Thoracic aorta (tissue), 2 donors: ENCODE results near the gene ARL2. TPM values are rescaled to one million over a fixed set of nuclear protein-coding genes. Genes with fewer than 3 reads are reported as not detected.
"Not testable (repeated sequence)": the region's sequence is repeated elsewhere in the genome, so short reads cannot be mapped to it uniquely, and the experiment has no call there.

Source experiments
- ATAC-seq: fragments of 150-250 bp; one replicate; pipeline ENCODE4 v1.8.0; 2017; ENCODE audit warnings: low read depth; ENCODE audit not compliant: insufficient number of reproducible peaks, low FRiP score
- DNase-seq: peaks from one replicate; pipeline ENCODE4 v3.0.0-alpha.2; 2020; ENCODE audit warnings: low spot score
- H3K27ac ChIP-seq, 2 donors: fragments of 200-600 bp; sonication (generic); 1 replicate in 1 of 2; 2 replicates in 1 of 2; pipeline ENCODE4 v1.5.1; 2016; ENCODE audit warnings: mild to moderate bottlenecking in 2 of 2, moderate library complexity in 2 of 2
- H3K27me3 ChIP-seq: fragments of 200-600 bp; sonication (generic); replicated peaks from 2 replicates; pipeline ENCODE4 v1.6.0; 2016; ENCODE audit warnings: mild to moderate bottlenecking; ENCODE audit not compliant: insufficient read depth
- H3K36me3 ChIP-seq: fragments of 200-600 bp; sonication (generic); one replicate; pipeline ENCODE4 v1.5.1; 2016
- H3K4me1 ChIP-seq, 2 donors: fragments of 200-600 bp; sonication (generic); 1 replicate in 1 of 2; 2 replicates in 1 of 2; pipeline versions ENCODE4 v1.5.1 to v1.6.0; 2016; ENCODE audit warnings: low read depth in 2 of 2, mild to moderate bottlenecking in 1 of 2; ENCODE audit not compliant: control insufficient read depth in 1 of 2
- H3K4me3 ChIP-seq: fragments of 200-600 bp; sonication (generic); 2 replicates; pipeline ENCODE4 v1.5.1; 2016; ENCODE audit warnings: mild to moderate bottlenecking
- H3K9me3 ChIP-seq: fragments of 200-600 bp; sonication (generic); 2 replicates; pipeline ENCODE4 v1.5.1; 2016
- total RNA-seq, 2 donors: library from RNA; depleted of rRNA; stranded (reverse); fragments of >200 nt; gene quantifications; one replicate each; pipeline versions ENCODE4 v1.1.0 to v1.2.3, GENCODE V29; 2016
- TF ChIP-seq, protein P1 (sequence below): fragments of 200-600 bp; sonication (generic); IDR thresholded peaks from one replicate; pipeline ENCODE4 v1.5.1; 2019; ENCODE audit warnings: antibody characterized with exemption

Gene ARL2
- total RNA-seq, 2 donors from 2014 or later = 85.5 to 197 TPM

- Histone ChIP-seq H3K9me3 (no peaks in the 10 kb centered on the region), H3K27ac (no peak overlapping the region), H3K4me1 (peaks cover 5 to 13% of the 10 kb centered on the region in 2 donors), H3K4me3 (no peak overlapping the region), H3K36me3 (no peaks in the 10 kb centered on the region), H3K27me3 (no peaks in the 10 kb centered on the region)
- DNase-seq (no peak), ATAC-seq (no peak)
- TF ChIP-seq, protein P1, sequence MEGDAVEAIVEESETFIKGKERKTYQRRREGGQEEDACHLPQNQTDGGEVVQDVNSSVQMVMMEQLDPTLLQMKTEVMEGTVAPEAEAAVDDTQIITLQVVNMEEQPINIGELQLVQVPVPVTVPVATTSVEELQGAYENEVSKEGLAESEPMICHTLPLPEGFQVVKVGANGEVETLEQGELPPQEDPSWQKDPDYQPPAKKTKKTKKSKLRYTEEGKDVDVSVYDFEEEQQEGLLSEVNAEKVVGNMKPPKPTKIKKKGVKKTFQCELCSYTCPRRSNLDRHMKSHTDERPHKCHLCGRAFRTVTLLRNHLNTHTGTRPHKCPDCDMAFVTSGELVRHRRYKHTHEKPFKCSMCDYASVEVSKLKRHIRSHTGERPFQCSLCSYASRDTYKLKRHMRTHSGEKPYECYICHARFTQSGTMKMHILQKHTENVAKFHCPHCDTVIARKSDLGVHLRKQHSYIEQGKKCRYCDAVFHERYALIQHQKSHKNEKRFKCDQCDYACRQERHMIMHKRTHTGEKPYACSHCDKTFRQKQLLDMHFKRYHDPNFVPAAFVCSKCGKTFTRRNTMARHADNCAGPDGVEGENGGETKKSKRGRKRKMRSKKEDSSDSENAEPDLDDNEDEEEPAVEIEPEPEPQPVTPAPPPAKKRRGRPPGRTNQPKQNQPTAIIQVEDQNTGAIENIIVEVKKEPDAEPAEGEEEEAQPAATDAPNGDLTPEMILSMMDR = no peak
Measured at GRCh38 chr11:64998690-64999431, 15.1 kb upstream of the ARL2 start.

- ATAC-seq (no peak), DNase-seq (no peak)
- TF ChIP-seq, protein P1 = no peak
- Histone ChIP-seq H3K4me1 (peaks cover 5 to 13% of the 10 kb centered on the region in 2 donors), H3K36me3 (no peaks in the 10 kb centered on the region), H3K4me3 (no peak overlapping the region), H3K9me3 (no peaks in the 10 kb centered on the region), H3K27me3 (no peaks in the 10 kb centered on the region), H3K27ac (no peak overlapping the region)
Measured at GRCh38 chr11:64999478-64999877, 14.5 kb upstream of the ARL2 start.

DNA sequence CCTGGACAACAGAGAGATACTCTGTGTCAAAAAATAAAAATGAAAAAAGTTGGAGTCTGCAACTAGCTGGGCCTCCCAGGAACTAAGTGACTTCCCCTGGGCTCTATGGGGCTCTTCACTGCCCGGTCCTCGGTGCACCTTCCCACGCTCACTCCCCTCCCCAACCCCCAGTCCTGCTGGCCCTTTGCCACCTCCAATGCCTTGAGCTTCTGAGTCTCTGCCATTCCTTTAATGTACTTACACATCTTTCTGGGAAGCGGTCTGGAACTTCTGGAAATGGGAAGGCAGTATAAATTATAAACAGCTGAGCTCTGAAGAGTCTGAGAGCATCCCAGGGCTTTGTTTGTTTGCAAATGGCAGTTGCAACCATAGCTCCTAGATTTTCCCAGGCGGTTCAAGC is 11.3 kb upstream of the ARL2 start:
- H3K27ac ChIP-seq = no peak overlapping the region
- H3K27me3 ChIP-seq = no peaks in the 10 kb centered on the region
- H3K36me3 ChIP-seq = no peaks in the 10 kb centered on the region
- TF ChIP-seq, protein P1 = no peak
- H3K4me1 ChIP-seq = no peaks in the 10 kb centered on the region
- no peak for ATAC-seq
- DNase-seq = no peak
- H3K4me3 ChIP-seq = no peak overlapping the region
- H3K9me3 ChIP-seq = no peaks in the 10 kb centered on the region

DNA sequence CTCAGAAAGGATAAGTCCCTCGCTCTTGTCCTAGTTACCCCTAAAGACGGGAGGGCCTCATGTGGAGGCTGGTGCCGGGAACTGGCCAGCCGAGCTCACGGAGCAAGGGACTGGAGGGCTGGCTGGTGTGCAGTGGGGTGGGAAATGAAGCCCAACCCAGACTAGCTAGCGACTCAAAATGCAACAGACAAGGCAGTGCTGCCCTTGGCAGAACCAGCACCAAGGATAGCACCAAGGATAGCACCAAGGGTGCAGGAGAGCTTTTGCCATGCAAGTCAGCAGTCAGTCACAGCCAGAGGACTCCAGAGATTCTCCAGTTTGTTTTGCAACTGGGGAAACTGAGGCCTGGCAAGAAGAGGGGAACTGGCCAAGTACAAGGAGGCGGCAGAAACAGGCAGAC is 10.7 kb upstream of the ARL2 start:
- Histone ChIP-seq H3K36me3 (no peaks in the 10 kb centered on the region), H3K27ac (no peak overlapping the region), H3K27me3 (no peaks in the 10 kb centered on the region), H3K4me1 (no peaks in the 10 kb centered on the region), H3K9me3 (no peaks in the 10 kb centered on the region), H3K4me3 (no peak overlapping the region)
- no peak for DNase-seq
- ATAC-seq = no peak
- TF ChIP-seq, protein P1 = no peak

DNA sequence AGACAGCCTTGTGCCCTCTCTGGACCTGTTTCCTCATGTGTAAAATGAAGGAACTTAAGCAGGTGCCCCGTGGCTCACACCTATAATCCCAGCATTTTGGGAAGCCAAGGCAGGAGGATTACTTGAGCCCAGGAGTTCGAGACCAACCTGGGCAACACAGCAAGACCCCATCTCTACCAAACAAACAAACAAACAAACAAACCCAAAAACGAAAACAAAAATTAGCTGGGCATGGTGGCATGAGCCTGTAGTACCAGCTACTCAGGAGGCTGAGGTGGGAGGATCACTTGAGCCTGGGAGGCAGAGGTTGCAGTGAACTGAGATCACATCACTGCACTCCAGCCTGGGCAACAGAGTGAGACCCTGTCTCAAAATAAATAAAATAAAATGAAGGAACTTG is 10.0 kb upstream of the ARL2 start:
- not testable (repeated sequence) for H3K36me3 ChIP-seq, H3K9me3 ChIP-seq, H3K27ac ChIP-seq, H3K27me3 ChIP-seq, ATAC-seq, DNase-seq, H3K4me3 ChIP-seq, H3K4me1 ChIP-seq

GRCh38 chr11:65008016-65008415 is 5.9 kb upstream of the ARL2 start:
- TF ChIP-seq, protein P1 = no peak
- peaks cover 1 to 3% of the 10 kb centered on the region in 2 donors for H3K4me1 ChIP-seq
- H3K9me3 ChIP-seq = no peaks in the 10 kb centered on the region
- ATAC-seq (no peak), DNase-seq (no peak)
- H3K27ac ChIP-seq = no peak overlapping the region
- H3K4me3 ChIP-seq = no peak overlapping the region
- H3K36me3 ChIP-seq = no peaks in the 10 kb centered on the region
- no peaks in the 10 kb centered on the region for H3K27me3 ChIP-seq
